CD4-positive, alpha-beta T cell treated with Interferon gamma for 1 hour (primary cell): ENCODE data around the gene CBR1.

Experiments
- DNase-seq: peaks from one replicate; pipeline ENCODE4 v3.0.0-alpha.2; 2020

The CBR1 gene

DNA sequence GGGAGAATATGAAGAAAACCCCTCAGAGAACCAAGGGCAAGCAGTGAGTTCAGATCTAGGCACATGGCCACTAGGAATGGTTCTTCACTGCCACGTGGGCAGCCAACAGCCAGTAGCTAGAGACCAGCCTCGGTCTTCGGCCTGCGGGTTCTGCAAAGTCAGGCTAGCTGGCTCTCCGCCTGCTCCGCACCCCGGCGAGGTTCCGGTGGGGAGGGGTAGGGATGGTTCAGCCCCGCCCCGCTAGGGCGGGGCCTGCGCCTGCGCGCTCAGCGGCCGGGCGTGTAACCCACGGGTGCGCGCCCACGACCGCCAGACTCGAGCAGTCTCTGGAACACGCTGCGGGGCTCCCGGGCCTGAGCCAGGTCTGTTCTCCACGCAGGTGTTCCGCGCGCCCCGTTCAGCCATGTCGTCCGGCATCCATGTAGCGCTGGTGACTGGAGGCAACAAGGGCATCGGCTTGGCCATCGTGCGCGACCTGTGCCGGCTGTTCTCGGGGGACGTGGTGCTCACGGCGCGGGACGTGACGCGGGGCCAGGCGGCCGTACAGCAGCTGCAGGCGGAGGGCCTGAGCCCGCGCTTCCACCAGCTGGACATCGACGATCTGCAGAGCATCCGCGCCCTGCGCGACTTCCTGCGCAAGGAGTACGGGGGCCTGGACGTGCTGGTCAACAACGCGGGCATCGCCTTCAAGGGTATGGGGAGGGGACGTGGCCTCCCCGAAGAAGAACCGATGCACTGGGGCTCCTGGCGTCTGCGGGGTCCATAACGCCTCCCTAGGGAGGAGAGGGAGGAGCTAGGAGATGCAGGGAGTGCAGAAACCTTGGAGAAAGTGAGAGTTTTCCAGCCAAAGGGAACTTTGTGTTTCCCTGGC is at the start of gene CBR1:
Gene CBR1, plus strand, starts transcription at position 312 of the 871 bp plus-strand sequence. Its CDS starts 92 bp downstream, at position 404.
- DNase-seq: peak; percentile 91

DNA sequence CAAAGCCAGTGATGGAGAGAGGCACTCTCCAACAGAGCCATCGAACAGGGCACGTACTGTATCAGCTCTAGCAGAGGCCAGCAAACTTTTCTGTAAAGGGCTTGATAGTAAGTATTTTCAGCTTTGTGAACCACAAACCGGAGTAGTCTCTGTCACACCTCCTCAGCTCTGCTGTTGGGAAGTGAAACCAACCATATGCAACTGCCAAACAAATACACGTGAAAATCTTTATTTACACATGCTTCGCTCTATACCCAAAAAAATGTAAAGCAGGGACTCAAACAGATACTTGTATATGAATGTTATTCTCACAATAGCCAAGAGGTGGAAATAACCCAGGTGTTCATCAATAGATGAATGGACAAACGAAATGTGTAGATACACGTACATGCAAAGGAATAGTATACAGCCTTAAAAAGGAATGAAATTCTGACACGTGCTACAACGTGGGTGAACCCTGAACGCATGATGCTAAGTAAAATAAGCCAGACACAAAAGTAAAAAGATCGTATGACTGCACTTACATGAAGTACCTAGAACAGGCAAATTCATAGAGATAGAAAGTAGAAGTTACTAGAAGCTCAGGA is 48.5 kb upstream of the CBR1 start:
- no peak for DNase-seq

DNA sequence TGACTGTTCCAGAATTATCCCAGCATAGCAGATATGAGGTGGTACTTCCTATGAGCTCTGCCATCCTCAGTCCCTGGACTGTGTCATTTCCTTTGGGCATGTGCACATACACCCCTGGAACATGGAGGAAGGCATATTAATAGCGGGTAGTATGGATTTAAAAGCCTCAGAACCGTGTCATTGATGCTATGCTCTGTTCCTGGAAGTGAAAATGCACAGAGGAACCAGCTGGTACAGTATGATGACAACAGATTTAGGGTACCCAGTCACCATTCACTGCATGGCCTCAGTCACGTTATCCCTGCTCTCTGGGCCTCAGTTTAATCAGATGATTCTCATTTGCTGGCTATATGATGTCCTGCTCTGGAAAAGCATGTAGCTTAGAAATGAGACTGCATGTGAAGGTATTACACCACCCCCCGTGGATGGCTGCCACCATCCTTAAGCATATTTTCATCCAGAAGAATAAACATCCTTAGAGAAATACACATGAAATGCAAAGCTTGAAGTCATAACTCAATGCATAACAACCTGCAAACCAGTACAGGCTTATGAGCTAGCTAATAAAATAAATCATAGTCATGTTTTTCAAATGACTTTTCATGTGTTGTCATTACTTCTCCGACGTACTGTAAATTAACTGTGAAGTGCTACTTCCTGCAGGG is 47.3 kb upstream of the CBR1 start:
- no peak for DNase-seq

DNA sequence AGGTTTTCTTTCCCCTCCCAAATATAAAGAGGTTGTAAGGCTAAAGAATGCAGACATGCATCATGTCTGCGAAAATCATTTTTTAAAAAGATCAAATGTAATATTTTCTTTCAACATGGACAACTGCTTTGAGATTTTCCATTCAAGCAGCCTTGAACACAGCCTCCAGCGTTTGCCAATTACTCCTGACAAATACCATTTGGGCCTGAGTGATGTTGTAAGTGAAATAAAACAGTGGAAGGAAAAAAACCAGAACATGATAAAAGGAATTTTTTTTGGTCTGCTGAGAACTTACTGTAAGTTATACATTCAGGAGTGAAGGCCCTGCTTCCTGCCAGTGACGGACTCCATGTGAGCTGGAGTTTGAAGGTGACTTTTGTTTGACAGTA is 46.7 kb upstream of the CBR1 start:
- no peak for DNase-seq

DNA sequence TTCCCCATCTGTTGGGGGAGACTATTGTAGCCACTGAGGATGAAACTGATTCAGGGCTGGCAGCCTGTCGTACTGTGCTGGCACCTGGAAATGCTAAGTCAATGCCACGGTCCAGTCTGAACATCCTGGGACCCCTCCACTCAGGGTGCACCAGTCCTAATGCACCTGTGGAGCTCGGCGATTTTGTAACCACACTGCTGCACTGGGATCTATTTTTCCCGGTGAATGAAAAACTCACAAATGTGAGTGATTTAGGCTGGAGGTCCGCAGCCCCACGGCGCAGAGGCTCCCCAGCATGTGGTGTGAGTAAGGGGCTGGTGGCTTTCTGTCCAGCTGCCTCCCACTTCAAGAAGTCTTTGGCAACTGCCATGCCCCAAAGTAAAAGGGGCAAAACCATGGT is 45.0 kb upstream of the CBR1 start:
- no peak for DNase-seq

DNA sequence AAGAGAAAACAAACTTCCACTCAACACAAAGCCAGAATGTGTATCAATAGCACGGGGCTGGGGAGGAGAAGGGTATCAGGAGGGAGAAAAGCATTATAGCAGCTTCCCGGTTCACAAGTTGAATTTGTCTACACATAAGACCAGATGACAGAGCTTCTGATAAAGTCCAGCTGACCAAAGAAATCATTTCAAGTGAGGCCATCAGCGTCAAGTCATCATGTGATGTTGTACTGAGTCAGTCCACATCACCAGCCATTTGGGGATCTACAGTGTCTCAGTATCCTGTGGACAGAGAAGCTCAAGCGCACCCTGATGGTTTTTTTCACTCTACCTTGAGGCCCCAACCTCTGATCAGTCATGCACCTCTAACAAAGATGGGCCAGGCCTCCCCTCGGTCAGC is 42.5 kb upstream of the CBR1 start:
- no peak for DNase-seq

DNA sequence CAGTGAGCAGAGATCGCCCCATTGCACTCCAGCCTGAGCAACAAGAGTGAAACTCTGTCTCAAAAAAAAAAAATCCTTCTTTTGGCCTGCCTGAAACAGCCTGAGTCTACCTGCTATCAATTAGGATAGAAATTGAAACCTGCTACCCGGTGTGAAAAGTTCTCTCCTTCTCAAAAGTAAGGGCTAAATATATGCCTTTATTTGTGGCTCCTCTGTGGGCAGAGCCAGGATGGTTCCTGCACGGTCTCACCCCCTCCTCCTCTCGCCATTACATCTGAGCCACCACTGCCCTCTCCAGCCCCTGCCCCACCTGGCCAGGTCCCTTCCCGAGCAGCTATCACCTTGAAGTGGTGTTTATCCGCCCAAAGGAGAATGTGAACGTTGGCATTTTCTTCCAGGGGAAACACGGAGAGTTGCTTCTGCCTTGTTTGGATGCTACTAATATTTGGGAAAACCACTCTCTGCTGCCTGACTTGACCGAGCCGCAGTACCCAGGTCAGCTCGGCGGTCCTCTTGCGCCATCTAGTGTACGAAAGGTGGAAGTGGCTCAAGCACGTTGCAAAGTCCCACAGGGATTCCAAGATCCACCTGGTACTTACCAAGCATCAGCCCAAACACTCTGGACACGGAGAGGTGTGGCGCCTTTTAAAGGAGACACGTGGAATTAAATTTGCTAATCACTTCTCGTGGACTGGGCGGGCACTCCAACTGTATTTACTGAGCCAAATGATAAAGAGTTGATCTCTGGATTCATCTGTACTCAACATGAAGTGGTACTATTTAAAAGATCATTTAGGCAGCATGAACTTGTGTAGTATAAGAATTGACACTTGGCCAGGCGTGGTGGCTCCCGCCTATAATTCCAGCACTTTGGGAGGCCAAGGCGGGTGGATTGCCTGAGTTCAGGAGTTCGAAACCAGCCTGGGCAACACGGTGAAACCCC is 41.4 kb upstream of the CBR1 start:
- DNase-seq: peak; percentile 61

DNA sequence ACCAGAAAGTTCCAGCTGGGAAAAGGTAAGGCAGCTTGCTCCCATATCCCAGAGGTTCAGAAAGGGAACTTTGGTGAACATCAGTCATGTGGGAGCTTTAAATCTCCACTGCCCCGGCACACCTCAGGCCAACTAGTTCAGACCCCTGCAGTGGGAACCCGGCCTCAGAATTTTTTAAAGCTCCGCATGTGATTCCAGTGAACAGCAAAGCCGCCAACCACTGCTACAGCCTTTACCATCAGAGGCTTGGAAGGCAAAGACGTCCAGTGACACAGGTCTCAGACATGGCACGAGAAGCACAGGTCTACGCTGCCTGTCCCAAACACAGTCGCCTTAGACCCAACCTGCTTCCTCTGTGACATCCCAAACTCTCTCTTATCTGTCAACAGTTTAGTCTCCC is 40.5 kb upstream of the CBR1 start:
- no peak for DNase-seq

DNA sequence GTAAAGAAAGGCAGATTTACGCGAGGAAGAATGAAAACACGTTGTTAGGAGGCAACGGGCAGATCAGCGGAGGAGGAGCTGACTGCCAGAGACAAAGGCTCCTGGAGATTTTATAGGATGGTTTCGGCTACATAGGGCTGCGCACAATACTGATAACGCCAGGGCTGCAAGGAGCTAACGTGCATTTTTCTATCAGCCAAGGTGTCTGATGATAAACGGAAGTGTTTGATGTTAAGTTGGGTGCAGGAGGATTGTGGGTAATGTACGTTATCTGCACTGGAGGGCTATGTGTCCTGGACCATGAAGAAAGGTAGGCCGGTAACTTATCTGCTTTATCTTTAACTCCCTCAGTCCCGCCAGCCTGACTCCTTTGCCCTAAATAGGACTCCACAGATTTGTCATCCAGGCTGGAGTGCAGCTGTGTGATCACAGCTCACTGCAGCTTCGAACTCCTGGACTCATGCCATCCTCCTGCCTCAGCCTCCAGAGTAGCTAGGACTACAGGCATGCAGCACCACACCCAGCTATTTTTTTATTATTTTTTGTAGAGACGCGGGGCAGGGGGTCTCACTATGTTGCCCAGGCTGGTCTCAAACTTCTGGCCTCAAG is 39.1 kb upstream of the CBR1 start:
- DNase-seq: no peak

DNA sequence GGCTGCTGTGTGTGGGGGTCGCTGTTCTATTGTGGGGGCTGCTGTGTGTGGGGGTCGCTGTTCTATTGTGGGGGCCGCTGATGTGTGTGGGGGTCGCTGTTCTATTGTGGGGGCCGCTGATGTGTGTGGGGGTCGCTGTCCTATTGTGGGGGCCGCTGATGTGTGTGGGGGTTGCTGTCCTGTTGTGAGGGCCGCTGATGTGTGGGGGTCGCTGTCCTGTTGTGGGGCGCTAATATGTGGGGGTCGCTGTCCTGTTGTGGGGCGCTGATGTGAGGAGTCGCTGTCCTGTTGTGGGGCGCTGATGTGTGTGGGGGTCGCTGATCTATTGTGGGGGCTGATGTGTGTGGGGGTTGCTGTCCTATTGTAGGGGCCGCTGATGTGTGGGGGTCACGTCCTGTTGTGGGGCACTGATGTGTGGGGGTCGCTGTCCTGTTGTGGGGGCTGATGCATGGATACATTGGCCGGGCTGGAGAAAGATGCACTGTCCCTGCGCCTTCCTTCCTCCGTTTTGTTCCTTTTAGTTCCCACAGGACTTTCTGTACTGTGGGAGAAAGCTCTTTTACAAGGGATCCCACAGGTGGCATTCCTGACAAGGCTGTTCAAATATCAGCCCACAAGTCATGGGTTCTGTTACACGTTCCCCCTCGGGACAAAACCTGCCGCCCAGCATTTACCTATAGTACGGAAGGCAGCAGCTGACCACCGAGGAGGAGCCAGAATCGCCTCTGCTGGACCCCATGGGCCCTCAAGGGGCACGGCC is 37.0 kb upstream of the CBR1 start:
- no peak for DNase-seq

DNA sequence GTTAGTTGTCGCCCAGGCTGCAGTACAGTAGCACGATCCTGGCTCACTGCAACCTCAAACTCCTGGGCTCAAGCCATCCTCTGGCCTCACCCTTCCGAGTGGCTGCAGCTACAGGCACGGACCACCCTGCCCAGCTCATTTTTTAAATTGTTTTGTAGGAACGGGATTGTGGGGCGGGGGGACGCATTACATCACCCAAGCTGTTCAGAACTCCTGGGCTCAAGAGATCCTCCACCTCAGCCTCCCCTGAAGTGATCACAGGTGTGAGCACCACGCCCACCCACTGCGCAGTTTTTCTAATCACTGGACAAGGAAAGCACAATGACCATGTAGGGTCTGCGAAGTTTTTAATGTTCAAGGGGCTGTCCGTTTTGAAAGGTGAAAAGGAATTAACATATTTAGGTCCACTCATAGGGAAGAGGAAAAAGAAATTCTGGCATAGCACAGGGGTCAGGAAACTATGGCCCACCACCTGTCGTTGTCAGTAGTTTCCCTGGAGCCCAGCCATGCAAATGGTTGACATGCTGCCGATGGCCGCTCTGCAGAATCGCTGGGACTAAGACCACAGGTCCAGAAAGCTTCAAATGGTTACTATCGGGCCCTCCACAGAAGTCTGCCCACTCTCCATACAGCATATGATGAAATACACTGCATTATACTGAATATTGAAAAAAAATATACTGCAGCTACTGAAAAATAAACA is 35.5 kb upstream of the CBR1 start:
- DNase-seq: no peak

DNA sequence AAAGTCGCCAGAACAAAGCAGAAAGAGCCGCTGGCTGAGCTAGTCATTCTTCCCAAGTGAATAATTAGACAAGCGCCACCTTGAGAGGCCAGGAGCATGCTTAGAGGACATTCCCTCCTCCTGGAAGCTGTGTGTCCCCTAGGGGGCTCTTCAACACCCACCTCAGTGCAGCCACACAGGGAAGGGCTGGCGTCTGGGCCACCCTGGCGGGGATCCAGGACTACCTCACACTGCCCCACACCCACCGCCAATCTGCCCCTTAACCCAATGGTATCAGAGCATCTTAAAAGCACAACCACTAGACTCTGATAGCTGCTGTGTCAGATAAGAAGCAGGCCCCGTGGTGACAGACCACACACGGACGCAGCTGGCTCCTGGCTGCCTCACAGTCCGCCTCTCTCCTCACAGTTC is 34.4 kb upstream of the CBR1 start:
- no peak for DNase-seq

DNA sequence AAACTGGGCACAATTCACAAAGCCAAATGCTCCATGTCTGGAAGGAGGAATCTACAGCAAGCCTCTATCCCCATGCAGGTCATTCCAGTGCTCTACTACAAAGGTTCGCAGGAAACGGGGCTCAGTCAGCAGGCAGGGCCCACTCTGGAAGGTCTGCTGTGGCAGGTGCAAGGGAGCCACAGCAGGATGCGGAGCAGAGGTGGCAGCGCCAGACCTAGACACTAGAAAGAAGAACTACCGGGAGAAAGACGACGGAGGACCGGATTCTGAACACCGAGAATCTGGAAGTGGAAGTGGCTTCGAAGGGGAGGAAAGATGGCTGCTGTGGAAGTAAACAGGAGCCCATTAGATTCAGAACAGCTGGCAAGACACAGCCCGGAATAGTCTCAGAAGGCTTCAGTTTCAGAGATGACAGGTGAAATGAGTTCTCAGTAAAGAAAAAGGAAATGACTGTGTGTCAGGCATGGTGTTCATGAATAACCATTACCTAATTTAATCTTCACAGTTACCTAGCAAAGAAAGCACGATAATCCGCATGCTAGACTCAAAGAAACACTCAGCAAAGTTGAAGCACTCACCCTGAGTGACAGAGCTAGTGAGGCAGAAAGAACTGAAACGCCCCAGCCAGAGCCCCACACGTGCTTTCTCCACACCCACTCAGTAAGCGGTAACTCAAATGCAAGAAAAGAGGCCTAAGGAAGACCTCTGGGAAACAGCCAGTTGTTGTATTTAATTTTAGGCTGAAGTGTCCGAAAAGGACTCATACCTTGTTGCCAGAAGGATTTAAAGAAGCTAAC is 30.9 kb upstream of the CBR1 start:
- no peak for DNase-seq

DNA sequence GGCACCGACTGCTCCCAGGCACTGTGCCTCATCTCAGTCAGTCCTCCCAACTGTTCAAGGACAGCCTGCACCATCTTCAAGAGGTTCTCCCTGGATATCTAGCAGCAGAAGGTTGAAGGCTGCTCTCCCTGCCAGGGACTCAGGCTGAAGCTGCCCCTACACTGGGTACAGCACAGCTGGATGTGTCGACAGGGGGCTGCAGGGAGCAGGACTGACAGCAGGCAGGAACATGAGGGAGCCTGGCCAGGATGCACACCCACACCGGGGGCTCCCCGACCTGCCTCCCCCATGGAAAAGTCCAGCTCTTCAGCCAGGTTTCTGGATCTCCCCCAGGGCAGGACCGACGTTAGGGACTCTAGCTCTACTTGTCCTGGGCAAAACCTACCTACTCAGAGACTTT is 30.0 kb upstream of the CBR1 start:
- DNase-seq: no peak

DNA sequence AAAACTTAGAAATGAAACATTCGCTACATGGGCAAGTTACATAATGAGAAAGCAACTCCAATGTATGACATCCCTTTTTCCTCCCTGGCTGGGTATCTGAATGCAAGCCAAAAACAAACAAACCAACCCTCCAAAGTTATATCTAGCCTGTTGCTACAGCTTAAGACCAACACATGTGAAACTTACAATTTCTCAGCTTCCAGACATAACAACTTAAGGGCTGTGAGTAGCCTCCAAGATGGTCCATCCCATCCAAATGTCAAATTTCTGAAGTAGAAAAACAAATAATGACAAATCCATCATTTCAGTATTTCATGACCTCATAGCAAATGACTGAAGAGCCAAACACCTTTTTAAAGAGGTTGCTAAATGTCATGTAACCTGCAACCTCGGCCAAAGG is 29.4 kb upstream of the CBR1 start:
- DNase-seq: no peak

DNA sequence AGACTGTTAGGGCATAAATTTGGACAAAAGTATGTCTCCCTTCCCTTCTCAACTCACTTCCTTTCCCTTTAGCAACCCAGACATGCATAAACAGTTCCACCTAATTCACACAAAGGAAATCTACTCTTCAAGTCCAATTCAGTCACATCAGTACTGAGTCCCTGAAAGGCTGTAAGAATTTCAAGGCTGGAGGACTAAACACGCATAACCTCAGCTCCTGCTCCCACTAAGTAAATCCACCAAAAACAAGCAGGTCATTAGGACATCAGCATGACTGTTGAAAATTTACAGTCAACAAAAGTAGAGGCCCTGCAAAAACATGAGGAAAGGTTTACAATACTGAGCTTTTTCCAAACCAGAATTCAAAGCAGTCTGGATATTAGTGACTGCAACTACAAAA is 27.9 kb upstream of the CBR1 start:
- no peak for DNase-seq

DNA sequence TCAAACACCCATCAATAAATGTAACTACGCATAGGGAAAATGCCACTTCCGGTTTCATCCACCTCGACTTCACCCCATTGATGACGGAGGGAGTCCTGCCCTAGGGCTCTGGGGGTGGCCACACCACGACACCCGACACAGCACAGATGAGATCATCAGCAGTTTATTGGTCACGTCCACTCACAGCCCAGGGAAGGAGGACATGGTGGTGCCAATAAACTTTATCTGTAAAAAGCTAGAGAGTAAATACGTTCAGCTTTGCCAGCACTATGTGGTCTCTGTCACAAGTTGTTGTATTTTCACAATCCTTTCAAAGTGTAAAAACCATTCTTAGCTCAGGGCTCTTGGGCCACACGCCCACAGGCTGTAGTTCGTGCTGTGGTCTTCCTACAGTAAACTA is 25.8 kb upstream of the CBR1 start:
- DNase-seq: no peak

DNA sequence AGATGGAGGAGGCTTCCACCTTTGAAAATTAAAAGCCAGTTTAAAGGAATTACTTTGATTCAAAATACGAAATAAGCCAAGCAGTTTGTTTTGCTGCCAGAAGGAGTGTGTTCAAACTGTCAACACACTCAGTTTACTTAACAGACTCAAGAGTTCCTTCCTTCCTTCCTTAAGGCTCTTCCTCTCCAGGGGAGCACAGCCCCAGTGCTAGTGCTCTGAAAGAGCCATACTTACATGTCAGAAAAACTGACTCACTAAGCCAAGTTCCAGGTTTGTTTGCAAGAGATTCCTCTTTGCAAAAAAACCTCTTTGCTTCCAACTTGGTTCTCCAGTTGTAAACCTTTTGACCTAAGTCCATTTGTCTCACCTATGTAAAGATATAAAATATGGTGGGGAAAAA is 23.8 kb upstream of the CBR1 start:
- no peak for DNase-seq

DNA sequence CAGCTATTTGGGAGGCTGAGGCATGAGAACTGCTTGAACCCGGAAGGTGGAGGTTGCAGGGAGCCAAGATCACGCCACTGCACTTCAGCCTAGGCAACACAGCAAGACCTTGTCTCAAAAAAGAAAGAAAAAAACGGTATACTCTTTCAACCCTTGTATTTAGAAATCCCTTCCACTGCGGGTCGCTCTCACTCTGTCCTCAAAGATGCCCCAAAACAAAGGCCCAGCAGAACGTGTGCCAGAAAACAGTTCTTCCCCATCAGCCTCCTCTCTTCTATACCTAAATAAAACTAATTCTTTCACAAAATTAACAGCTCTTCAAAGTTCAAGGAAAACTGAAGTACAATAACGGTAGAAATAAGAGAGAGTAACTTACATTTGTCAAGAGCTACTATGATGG is 22.7 kb upstream of the CBR1 start:
- no peak for DNase-seq

DNA sequence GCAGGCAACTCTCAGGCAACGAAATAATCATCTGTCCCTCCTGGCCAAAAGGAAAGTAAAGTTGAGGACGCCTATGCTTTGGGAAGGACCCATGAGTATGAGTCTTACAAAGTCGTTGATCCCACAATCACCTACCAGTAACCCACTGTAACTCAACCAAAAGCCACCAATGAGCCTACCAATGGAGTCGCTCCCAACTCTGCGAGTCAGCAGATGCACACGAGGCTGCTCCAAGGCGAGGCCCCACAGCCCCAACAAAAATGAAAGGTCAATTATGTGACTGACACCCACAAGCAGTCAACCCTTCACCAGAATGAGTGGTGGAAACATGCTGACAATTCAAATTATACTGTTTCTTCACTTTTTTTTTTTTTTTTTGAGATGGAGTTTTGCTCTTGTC is 21.5 kb upstream of the CBR1 start:
- no peak for DNase-seq
